PC-3 (cell line): ENCODE measurements around the gene TOM1L2. TPM values are rescaled to one million over a fixed set of nuclear protein-coding genes. Genes with fewer than 3 reads are reported as not detected.
A peak's percentile ranks its signal among the peaks of the same experiment; 100 is the strongest.

Experiments used
- ATAC-seq: fragments of 200-7000 bp; cut with Tn5 transposase; 2 replicates; pipeline ENCODE4 v1.9.1; 2020; ENCODE audit warnings: mild to moderate bottlenecking, moderate library complexity
- BruUV-seq: library from RNA; stranded (reverse); fragments of 400-500 nt; replicated peaks from 2 replicates; lab custom pipeline; 2021; lab: Mats Ljungman, UMichigan
- CTCF ChIA-PET: fragments of 300-600 bp; sonication (Branson Sonifier 250); formaldehyde crosslinking; loops from one replicate; lab custom pipeline; 2022; ENCODE audit warnings: antibody characterized with exemption; lab: Charles Lee
- POLR2A ChIA-PET: fragments of 300-600 bp; sonication (Branson Sonifier 250); formaldehyde crosslinking; loops from one replicate; lab custom pipeline; 2022; ENCODE audit warnings: antibody characterized with exemption; ENCODE audit not compliant: unreplicated experiment; lab: Charles Lee
- DNase-seq: peaks from one replicate; pipeline ENCODE4 v3.0.0-alpha.2; 2015
- H2AFZ ChIP-seq: fragments of 300-600 bp; sonication (generic); 2 replicates; pipeline ENCODE4 v1.6.0; 2016; ENCODE audit warnings: antibody characterized with exemption, low read length
- H3F3A ChIP-seq: fragments of 300-600 bp; sonication (generic); one replicate; pipeline ENCODE4 v1.6.0; 2017; ENCODE audit warnings: antibody characterized with exemption, low read length, control low read depth, mild to moderate bottlenecking; ENCODE audit not compliant: unreplicated experiment
- H3K27ac ChIP-seq: fragments of 300-600 bp; sonication (generic); 2 replicates; pipeline ENCODE4 v1.5.1; 2016; ENCODE audit warnings: mild to moderate bottlenecking, low read length
- H3K27me3 ChIP-seq: fragments of 300-600 bp; sonication (generic); 2 replicates; pipeline ENCODE4 v1.6.1; 2016; ENCODE audit warnings: low read length, mixed read lengths
- H3K36me3 ChIP-seq: fragments of 300-600 bp; sonication (generic); 2 replicates; pipeline ENCODE4 v1.6.1; 2016; ENCODE audit warnings: low read depth, mixed run types, low read length, mixed read lengths
- H3K4me1 ChIP-seq: fragments of 300-600 bp; sonication (generic); 2 replicates; pipeline ENCODE4 v1.5.1; 2016; ENCODE audit warnings: low read length; ENCODE audit not compliant: insufficient read depth
- H3K4me2 ChIP-seq: fragments of 300-600 bp; sonication (generic); 2 replicates; pipeline ENCODE4 v1.6.0; 2016; ENCODE audit warnings: low read length
- H3K4me3 ChIP-seq: fragments of 300-600 bp; sonication (generic); 2 replicates; pipeline ENCODE4 v1.5.1; 2016; ENCODE audit warnings: mild to moderate bottlenecking, low read length, mixed read lengths
- H3K79me2 ChIP-seq: fragments of 300-600 bp; sonication (generic); 2 replicates; pipeline ENCODE4 v1.6.1; 2017; ENCODE audit warnings: low read length, mixed read lengths
- H3K9ac ChIP-seq: fragments of 300-600 bp; sonication (generic); 2 replicates; pipeline ENCODE4 v1.6.0; 2016; ENCODE audit warnings: mild to moderate bottlenecking, low read length
- H3K9me2 ChIP-seq: fragments of 300-600 bp; sonication (generic); replicated peaks from 2 replicates; pipeline ENCODE4 v1.6.1; 2016; ENCODE audit warnings: mixed run types, low read length, mixed read lengths
- H3K9me3 ChIP-seq: fragments of 300-600 bp; sonication (generic); 2 replicates; pipeline ENCODE4 v1.6.1; 2016; ENCODE audit warnings: low read length, mixed read lengths
- H4K20me1 ChIP-seq: fragments of 300-600 bp; sonication (generic); 2 replicates; pipeline ENCODE4 v1.6.1; 2016; ENCODE audit warnings: low read length, mixed read lengths
- CTCF ChIP-seq: fragments of 300-600 bp; sonication (generic); conservative IDR thresholded peaks from 2 replicates; pipeline ENCODE4 v1.5.1; 2017; ENCODE audit warnings: antibody characterized with exemption, low read depth, mild to moderate bottlenecking, low read length
- EZH2 ChIP-seq: fragments of 300-600 bp; sonication (generic); IDR thresholded peaks from one replicate; pipeline ENCODE4 v1.6.1; 2017; ENCODE audit warnings: antibody characterized with exemption, mild to moderate bottlenecking, low read length; ENCODE audit not compliant: unreplicated experiment
- EZH2phosphoT487 ChIP-seq: fragments of 300-600 bp; sonication (generic); IDR thresholded peaks from 2 replicates; pipeline ENCODE4 v1.6.1; 2018; ENCODE audit warnings: mild to moderate bottlenecking, antibody characterized with exemption, low read length, borderline replicate concordance
- intact Hi-C: fragments of 100-400 bp; cut with micrococcal nuclease; formaldehyde crosslinking; loops from 2 replicates; pipeline ENCODE4 v1.9.0; 2023
- total RNA-seq: library from RNA; depleted of rRNA; stranded (reverse); fragments of >200 nt; gene quantifications from 2 replicates; pipeline ENCODE4 v1.2.3, GENCODE V29; 2014

TOM1L2 gene
- total RNA-seq, 1 experiment from 2014 or later: 53.3 TPM

DNA sequence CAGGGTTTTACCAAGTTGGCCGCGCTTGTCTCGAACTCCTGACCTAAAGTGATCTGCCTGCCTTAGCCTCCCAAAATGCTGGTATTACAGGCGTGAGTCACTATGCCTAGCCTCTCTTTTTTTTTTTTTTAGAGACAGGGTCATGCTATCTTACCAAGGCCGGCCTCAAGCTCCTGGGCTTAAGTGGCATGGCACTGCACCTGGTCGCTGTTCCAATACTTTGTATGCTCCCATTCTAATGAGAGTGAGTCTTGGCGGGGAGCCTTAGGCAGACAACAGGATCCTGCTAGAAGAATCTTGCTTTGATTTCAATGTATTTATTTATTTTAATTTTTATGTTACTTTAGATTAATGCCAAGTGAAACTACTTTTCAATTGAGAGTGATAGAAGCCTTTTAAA lies 21.9 kb downstream of the TOM1L2 start:
- H3K9me2 ChIP-seq: no peaks in the 10 kb centered on the region
- H3K4me3 ChIP-seq: no peak overlapping the region
- ATAC-seq: no peak
- no peak overlapping the region for H3K27ac ChIP-seq
- no peaks in the 10 kb centered on the region for H3K9me3 ChIP-seq
- peaks cover 4% of the 10 kb centered on the region for H3F3A ChIP-seq
- ChIA-PET CTCF (no interaction called here), POLR2A (no interaction called here)
- peaks cover 55% of the 10 kb centered on the region for H3K4me1 ChIP-seq
- H3K79me2 ChIP-seq: peaks cover 86% of the 10 kb centered on the region
- TF ChIP-seq EZH2phosphoT487 (no peak), EZH2 (no peak), CTCF (no peak)
- H2AFZ ChIP-seq: no peak overlapping the region
- BruUV-seq: no TSS peak
- no peaks in the 10 kb centered on the region for H4K20me1 ChIP-seq
- intact Hi-C loops: no loop called here
- DNase-seq: no peak
- H3K36me3 ChIP-seq: peaks cover 9% of the 10 kb centered on the region
- H3K4me2 ChIP-seq: no peak overlapping the region
- H3K9ac ChIP-seq: no peak overlapping the region
- H3K27me3 ChIP-seq: no peaks in the 10 kb centered on the region

GRCh38 chr17:17947966-17948365 lies 24.2 kb downstream of the TOM1L2 start:
- ChIA-PET POLR2A (interaction anchor here (0.6 kb wide), 1 partner anchor 24 kb away, joined by 3 read pairs; the partner anchor contains the start of genes DRC3 and TOM1L2), CTCF (no interaction called here)
- TF ChIP-seq EZH2 (no peak), EZH2phosphoT487 (no peak)
- DNase-seq (peak; percentile 84), ATAC-seq (peak; percentile 69)
- Histone ChIP-seq H3K27me3 (no peaks in the 10 kb centered on the region), H3K79me2 (peaks cover 85% of the 10 kb centered on the region), H3K9me2 (no peaks in the 10 kb centered on the region), H3K27ac (peak overlapping the region; percentile 86), H3K36me3 (no peaks in the 10 kb centered on the region), H3K9ac (peak overlapping the region; percentile 46), H3K4me3 (0 out of 2 replicates have a peak overlapping the region, but pooled peaks have one; percentile 16), H2AFZ (no peak overlapping the region), H3K4me2 (peak overlapping the region; percentile 68), H4K20me1 (no peaks in the 10 kb centered on the region), H3K9me3 (no peaks in the 10 kb centered on the region), H3F3A (peaks cover 8% of the 10 kb centered on the region), H3K4me1 (peaks cover 68% of the 10 kb centered on the region)
- BruUV-seq: no TSS peak
- intact Hi-C loops: no loop called here

GRCh38 chr17:17947309-17947708 lies 24.9 kb downstream of the TOM1L2 start:
- intact Hi-C loops: no loop called here
- Histone ChIP-seq H3K4me3 (no peak overlapping the region), H4K20me1 (no peaks in the 10 kb centered on the region), H3K27ac (peak overlapping the region; percentile 86), H2AFZ (no peak overlapping the region), H3K79me2 (peaks cover 83% of the 10 kb centered on the region), H3K27me3 (no peaks in the 10 kb centered on the region), H3K4me1 (peaks cover 74% of the 10 kb centered on the region), H3K9me3 (no peaks in the 10 kb centered on the region), H3K4me2 (peak overlapping the region; percentile 68), H3F3A (peaks cover 9% of the 10 kb centered on the region), H3K9me2 (no peaks in the 10 kb centered on the region), H3K9ac (peak overlapping the region; percentile 42), H3K36me3 (no peaks in the 10 kb centered on the region)
- no peak for TF ChIP-seq EZH2
- no peak for TF ChIP-seq CTCF
- TF ChIP-seq EZH2phosphoT487: no peak
- CTCF ChIA-PET: no interaction called here
- DNase-seq: no peak
- ATAC-seq: no peak
- POLR2A ChIA-PET: interaction anchor here (0.6 kb wide), 2 partner anchors 25 to 26 kb away, joined by 3 to 4 read pairs; partner anchors contain the start of genes DRC3 and TOM1L2
- no TSS peak for BruUV-seq
